Measurements from ENCODE around the gene HHIPL1.

Gene HHIPL1

DNA sequence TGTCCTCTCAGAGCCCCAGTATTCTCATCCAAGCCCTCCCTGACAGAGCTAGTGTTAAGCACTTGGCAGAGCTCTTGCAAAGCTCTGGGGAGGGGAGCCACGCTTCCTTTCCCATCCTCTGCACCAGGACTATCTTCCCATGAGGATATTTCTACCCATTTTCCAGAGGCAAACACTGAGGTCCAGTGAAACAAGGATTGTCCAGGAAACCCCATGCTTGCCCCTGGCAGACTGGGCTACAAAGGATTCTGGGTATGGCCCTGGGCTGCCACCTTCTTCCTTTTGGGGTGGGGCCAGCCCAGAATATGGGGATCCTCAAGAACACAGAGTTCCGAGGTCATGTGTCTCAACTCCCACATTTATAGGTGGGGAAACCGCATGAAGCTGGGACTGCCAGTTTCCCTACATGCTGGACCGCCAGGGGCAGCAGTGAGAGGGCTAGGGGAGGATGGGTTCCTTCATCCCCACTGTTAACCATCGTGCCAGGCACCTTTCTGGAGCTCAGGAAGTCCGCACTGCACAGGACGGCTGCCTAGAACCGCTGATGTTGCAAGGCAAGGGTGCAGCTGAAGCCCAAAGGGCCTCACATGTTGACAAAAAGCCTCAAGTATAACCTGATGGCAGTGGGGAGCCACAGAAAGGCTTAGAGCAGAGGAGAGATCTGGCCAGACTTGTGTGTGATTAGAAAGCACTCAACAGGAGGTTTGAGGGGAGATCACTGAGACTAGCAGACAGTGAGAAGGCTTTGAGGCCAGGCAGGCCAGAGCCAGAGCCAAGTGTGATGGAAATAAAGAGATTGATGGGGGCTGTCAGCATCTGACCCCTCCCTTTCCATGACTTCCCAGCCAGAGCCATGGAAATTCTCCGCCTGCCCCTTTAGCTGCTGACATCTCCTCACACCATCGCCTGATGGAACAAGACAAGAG is 35.4 kb upstream of the HHIPL1 start:
- DNase-seq = no peak

DNA sequence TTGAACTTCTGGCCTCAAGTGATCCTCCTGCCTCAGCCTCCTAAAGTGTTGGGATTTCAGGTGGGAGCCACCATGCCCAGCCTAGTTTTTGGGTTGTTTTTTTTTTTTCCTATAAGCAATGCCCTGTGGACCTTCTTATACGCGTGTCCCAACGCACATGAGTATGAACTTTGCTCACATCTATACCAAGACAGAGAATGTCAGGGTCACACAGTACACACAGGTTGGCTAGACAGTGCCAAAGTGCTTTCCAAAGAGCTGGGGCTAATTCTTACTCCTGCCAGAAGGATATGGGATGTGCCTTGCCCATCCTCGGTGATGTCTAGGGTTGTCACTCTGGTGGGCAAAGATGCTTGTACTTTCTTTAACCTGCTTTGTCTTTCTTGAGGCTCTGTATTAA is 33.3 kb upstream of the HHIPL1 start:
- no peak for DNase-seq

DNA sequence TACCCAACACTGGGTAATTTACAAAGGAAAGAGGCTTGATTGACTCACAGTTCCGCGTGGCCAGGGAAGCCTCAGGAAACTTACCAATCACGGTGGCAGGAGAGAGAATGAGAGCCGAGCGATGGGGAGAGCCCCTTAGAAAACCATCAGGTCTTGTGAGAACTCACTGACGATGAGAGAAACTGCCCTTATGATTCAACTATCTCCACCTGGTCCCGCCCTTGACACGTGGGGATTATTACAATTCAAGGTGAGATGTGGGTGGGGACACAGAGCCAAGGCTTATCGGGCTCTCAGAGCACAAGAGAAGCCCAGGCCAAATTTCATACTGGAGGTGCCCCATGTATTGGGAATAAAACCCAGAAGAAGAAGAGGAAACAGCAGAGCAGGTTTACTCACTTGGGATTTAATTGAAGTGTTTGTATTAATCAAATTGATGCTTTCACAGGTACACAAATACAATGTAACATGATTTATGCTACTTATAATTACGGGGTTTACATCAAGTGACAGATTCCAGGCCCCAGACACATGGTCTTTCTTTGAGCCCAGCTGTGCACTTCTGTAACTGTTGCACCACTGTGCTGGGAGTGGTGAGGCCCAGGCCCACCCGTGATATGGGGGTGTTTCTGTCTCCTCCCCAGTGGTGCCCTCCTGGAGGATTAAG is 32.7 kb upstream of the HHIPL1 start:
- DNase-seq = no peak

DNA sequence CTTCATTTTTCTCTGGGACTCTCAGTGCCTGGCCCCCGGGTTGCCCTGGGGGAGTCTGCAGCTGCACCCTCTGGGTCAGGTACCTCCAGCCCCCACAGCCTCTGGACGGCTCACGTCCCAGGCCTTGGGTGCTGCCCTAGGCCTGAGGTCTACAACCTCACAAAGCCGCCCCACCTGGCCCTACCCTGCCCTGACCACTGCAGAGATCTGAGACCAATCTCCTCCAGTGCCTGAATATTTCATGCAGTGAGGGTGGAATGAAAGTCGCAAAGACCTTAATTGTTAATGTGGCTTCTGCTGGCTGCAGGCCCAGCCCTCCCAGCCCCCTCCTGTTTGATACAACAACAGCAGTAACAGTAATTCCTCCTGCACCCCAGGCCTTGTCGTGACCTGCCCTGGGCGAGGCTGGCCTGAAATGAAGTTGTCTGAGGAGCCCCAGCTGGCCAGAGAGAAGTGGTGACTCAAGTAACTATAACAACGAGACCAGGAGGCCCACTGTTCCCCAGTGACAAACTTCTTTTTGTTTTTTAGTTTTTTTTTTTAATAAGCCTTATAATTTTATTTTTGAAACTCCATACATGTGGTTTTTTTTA is 32.1 kb upstream of the HHIPL1 start:
- no peak for DNase-seq

DNA sequence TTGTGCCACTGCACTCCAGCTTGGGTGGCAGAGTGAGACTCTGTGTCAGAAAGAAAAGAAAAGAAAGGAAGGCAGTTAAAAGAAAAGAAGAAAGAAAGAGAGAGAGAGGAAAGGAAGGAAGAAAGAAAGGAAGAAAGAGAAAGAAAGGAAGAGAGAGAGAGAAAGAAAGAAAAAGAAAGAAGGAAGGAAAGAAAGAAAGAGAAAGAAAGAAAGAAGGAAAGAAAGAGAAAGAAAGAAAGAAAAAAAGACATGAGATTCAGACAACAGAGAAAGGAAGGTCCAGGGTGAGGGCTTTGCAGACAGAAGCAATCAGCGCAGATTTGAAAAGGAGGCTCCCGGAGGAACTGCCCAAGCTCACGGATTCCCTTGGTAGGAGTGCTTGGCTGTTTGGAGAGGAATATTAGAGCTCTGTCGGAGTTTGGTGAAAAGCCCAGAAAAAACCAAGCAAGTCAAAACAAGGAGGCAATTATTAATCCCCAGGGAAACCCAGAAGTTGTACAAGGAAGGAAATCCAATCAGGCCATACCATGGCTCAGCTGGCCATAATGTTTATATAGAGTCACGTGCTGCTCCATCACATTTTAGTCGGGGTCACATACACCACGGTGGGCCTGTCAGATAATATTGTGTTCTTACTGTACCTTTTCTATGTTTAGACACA is 29.3 kb upstream of the HHIPL1 start:
- DNase-seq = peak in 5 of 51 donors; percentile 13 to 28 (median 19)

DNA sequence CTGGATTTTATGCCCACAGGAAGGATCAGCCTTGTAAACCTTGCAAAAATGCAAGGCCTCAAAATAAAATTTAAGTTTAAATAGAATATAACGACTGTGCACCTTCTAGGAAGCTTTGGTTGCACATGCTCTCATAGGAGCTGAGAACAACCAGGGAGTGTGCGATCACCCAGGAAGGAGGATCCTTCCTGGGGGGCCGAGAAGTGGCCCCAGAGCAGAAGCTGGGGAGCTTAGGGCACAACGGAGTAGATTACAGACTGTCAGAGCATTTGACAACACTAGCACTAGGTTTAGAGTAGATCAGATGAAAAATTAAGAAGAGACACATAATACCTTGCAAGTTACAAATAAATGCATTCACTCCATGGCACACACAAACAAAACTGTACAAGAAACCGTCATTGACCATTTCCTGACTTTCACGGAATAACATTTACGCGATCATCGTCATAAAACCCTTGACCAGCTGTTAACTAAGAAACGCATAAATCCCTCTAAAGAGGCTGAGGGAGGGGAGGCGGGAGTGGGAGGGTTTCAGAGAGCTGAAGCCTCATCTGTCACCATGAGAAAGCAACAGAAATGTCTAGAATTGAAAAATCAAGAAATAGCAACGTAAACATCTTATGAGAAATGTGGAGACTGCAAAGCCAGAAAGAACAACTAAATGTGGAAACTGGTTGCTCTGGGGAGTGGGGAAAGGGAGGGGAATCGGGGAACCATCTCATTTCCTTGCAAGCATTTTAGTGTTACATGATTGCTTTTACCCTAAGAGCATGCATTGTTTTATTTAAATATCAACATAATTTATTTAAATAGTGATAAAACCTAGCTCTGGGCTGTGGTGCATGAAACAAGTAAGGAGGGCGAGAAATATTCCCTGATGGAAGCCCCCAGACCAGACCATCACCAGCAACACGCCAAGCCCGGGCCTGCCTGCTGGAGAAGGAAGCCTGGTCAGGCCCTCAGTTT is 27.8 kb upstream of the HHIPL1 start:
- DNase-seq = no peak

DNA sequence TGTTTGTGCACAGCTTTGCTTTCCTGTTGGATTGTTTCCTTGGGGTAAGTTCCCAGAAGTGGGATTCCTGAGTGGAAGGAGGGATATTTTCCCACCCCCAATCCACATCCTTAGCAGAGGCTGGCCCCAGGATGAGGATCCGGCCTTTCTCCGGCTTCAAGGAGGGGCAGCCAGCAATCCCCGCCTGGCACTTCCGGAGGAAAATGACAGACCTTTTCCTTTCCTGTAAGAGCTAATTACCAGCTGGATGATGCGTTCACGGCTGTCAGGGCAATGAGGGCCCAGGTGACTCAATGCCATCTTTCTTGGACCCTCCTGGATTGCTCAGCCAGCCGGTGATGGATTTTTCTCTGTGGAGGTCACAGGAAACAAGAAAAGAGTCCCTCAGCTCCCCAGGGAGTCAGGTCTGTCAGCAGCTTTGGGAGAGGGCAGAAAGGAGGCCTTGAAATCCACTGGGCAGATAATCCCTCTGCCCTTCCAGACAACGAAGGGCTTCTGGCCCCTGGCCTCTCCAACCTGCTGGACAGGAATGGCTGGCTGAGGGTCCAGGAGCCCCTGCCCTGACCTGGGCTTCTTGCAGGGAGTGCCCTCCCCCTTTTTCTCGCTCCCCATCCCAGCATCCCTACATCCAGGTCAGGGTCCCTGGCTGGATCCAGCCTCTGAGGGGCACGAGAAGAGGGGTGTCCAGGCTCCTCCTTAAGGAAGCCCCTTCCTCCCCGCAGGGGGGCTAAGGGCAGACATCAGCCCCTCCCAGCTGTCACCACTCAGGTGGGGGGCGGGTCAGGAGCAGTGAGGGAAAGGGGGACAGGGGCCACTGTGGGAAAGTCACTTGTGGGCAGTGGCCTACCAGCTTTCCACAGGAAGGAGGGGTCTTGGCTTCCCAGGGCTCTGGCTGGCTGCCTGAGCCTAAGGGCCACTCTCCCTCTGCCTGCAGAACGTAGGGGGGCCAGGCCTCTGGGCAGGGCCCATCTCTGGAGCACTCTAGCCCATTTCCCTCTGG is 24.8 kb upstream of the HHIPL1 start:
- no peak for DNase-seq

DNA sequence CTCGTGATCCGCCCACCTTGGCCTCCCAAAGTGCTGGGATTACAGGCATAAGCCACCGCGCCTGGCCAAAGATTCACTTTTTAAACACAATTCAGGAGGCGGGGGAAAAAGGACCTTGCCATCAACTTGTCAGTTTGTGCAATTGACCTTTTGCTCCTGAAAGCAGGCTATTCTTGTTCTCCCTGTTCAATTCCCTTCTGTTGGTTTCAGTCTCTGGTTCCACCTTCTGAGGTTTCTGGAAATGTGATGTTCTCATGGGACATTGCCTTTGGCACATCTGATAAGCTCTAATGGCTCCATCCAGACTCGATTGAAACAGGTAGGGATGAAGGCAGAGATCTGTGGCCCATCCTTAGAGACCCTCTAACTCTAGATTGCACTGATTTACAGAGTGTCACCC is 23.0 kb upstream of the HHIPL1 start:
- no peak for DNase-seq

DNA sequence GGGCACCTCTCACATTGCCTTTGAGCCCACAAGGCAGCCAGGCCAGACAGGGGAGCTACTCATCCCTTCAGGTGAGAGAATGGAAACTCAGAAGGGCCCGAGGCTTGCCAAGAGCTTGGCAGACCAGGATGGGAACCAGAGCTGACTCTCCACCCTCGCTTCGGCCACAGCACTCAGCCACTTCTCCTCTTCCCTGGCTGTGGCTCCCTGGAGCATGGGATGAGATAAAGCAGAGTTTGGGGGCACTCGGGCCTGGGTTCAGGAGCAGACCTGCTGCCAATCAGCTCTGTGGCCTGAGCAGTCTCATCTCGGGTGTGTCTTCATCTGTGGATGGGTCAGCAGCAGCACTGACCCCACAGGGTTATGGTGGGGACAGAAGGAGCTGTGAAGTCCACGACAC is 20.9 kb upstream of the HHIPL1 start:
- no peak for DNase-seq

DNA sequence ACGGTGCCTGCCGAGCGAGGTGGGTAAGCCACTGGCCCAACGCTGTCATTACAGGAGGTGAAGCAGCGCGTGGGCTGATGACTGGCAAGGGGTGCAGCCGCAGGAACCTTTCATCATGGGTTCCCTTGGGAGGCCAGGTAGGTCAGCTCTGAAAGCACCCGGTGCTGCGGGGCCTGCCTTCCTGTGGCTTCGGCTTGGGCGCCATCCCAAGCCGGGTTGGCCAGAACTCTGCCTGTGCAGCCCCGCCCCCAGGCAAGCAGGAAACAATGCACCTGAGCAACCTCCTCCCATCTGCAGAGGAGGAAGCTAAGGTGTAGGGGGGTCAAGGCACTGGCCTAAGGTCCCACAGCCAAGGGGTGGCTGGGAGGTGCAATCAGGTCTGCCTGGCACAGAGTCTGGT is 20.0 kb upstream of the HHIPL1 start:
- DNase-seq = no peak

DNA sequence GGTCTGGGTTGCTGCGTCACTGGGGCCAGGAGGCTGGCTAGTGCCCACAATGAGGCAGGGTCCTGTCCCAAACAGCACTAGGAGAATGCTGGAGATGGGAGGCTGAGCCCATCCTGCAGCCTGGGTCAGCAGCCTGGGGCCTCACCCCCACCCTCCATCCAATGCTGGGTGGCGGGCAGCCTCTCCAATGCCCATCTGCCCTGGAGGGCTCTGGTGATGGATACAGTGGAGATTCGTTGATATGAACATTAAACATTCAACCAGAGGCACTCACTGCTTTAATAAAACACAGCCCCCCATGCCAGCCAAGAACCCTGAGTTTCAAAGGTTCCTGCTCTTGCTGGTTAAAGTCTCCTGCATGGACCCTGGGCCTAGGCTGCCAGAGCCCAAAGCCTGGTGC is 19.5 kb upstream of the HHIPL1 start:
- DNase-seq = no peak

DNA sequence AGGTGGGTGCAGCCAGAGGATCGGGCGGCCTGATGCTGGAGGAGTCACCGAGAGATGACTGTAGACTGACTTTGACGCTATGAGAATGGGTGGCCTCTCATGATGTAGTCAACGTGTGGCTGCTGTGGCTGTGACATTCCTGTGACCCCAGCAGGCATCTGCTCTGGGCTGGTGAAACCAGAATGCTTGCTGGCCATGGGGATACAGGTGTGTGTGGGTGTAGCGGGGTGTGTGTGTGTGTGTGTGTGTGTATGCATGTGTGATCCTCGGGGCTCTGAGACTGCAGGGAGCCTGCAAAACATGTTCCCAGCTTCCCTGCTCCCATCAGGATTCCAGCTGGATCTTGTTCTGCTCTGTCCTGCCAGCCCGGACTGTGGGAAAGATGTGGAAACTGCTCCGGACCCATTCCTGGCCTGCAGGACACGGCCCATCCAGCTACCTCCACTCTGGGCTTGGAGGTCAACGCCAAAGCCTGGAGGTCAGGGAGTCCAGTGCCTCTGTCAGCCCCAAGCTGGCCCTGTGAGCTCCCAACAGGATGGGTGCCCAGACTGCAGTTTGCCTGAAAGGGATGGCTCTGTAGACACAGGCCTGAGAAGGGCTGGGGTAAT is 18.8 kb upstream of the HHIPL1 start:
- no peak for DNase-seq

DNA sequence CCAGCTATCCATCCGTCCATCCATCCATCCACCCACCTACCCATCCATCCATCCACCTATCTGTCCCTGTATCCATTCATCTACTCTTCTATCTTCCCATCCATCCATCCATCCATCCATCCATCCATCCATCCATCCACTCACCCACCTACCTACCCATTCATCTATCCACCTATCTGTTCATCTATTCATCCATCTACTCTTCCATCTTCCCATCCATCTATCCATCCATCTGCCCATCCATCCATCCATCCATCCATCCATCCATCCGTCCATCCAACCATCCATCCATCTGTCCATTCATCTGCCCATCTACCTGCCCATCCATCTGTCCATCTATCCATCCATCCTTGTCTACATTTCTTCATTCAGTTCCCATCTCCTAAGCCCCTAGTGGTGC is 17.8 kb upstream of the HHIPL1 start:
- DNase-seq = no peak

DNA sequence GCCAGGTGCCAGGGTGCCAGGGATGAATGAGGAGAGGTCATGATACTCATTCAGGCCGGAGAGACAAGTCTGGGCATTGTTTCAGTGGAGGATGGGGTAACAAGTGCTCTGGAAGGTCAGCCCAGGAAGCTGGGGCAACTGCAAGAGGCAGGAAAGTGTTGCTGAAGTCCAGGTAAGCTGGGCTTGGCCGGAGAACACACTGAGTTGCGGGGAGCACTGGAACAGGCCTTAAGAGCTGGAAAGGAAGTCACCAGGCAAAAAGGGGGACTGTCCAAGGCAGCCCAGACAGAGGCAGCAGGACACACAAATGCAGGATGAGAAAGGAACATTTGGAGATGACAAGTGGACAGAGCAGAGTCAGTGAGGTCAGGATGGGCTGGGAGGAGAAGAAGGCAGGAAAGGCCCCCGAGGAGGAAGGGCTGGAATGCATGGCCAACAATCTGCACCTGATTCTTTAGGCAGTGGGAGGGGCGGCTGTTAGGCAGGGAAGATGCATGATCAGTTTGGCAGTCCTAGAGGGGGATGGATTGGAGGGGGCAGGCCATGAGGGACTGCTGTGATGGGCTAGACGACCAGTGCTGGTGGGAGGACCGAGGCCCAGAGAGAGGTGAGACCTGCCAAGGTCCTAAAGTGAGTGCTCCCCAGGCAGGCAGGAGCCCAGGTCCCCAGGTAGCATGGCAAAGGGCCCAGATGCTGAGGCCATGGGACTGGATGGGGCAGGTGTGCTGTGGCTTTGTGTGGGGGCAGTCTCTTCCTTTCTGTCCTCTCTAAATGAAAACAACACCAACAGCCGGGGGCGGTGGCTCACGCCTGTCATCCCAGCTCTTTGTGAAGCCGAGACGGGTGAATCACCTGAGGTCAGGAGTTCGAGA is 17.2 kb upstream of the HHIPL1 start:
- no peak for DNase-seq

DNA sequence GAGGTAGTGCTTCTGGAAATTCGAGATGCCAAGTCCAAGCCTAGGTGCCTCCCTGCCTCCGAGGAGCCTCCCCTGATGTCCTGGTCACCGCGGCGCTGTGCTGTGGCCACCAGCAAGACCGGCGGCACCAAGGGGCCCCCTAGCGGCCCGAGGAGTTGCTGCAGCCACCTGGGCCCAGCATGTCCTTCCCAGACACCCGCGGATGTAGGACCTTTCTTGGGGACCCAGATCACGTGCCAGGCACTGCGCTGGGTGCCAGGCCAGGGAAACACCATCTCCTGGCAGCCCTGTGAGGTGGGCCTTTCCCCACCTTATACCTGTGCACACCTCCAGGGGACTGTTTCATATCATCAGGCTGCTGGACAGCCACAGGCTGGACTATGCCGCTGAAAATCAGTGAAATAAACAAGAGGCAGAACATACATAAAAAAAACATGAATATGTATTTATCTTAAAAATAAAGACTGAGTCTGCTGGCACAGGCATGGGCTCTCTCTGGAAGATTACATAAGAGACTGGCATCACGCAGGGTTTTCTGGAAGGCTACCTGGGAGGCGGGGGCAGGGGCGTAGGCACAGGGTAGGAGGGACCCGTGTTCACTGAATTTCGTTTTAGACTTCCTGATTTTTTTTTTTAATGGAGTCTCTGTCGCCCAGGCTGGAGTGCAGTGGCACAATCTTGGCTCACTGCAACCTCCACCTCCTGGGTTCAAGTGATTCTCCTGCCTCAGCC is 15.9 kb upstream of the HHIPL1 start:
- DNase-seq = peak in 49 of 51 donors; percentile 8 to 85 (median 59)

DNA sequence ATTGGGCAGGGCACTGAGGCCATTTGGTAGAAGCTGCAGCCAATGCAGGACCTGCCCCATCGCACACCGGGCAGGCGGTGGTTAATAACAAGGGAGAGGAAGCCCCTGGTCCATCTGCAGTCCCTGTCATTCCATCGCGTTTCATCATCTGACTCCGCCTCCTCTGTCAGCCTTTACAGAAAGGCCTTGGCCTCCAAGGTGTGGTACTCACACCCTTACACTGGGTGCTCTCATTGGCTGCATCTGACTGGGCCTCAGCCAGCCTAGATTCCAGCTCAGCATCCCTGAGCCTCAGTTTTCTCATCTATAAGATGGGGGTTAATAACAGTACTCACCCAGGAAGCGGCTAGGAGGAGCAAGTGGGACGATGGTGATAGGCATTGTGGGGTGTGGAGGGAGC is 14.7 kb upstream of the HHIPL1 start:
- no peak for DNase-seq

DNA sequence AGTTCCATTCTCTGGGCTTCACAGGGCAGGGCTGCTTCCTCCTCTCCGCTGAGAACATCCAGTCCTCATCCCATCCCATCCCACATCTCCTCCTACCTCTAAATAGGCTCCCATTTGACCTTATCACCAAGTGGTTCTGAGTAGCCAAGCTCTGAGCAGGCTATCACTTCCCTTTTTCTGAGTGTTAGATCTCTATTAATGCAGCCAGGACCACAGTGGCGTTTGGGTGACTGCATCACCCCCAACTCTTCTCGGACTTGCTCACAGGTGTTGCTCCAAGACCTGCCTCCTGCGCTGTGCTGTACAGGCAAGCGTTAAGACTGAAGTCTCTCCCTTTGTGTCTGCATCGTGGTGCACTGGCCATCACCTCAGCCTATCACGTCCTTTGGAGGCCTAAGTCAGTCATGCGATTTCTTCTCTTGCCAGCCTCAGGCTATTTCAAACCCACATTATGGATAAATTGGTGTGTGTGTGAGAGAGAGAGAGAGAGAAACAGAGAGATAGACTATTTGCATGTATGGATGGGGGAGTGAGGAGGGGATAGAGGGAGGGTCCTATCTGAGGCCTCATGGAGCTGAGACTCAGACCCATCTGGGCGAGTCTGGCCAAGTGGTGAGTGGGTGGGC is 12.4 kb upstream of the HHIPL1 start:
- DNase-seq = no peak

All from hypothalamus (tissue), 51 donors.